H9 (cell line): ENCODE measurements around the gene GRAMD1B. TPM values are rescaled to one million over a fixed set of nuclear protein-coding genes. Genes with fewer than 3 reads are reported as not detected.

Experiments
- DNase-seq: peaks from one replicate; pipeline ENCODE4 v3.0.0-alpha.2; 2017
- H2AFZ ChIP-seq: one replicate; pipeline ENCODE4 v1.6.1; 2013; ENCODE audit warnings: mild to moderate bottlenecking, low read length, control low read depth, moderate library complexity
- H2AK5ac ChIP-seq: 2 replicates; pipeline ENCODE4 v1.6.1; 2013; ENCODE audit warnings: low read length, control low read depth, mixed read lengths; ENCODE audit not compliant: insufficient read length
- H2BK120ac ChIP-seq: one replicate; pipeline ENCODE4 v1.6.1; 2013; ENCODE audit warnings: low read depth, mild to moderate bottlenecking, low read length, control low read depth, inconsistent platforms; ENCODE audit not compliant: poor library complexity, severe bottlenecking
- H2BK12ac ChIP-seq: 2 replicates; pipeline ENCODE4 v1.6.1; 2013; ENCODE audit warnings: low read length, control low read depth, mixed read lengths, low read depth; ENCODE audit not compliant: insufficient read length
- H2BK15ac ChIP-seq: 2 replicates; pipeline ENCODE4 v1.6.1; 2013; ENCODE audit warnings: low read depth, low read length, control low read depth
- H2BK20ac ChIP-seq: one replicate; pipeline ENCODE4 v1.6.1; 2013; ENCODE audit warnings: low read depth, mild to moderate bottlenecking, low read length, control low read depth, inconsistent platforms; ENCODE audit not compliant: poor library complexity, severe bottlenecking
- H2BK5ac ChIP-seq: 2 replicates; pipeline ENCODE4 v1.6.1; 2013; ENCODE audit warnings: low read length, control low read depth, mixed read lengths; ENCODE audit not compliant: insufficient read length
- H3K14ac ChIP-seq: 2 replicates; pipeline ENCODE4 v1.6.1; 2013; ENCODE audit warnings: low read length, control low read depth; ENCODE audit not compliant: insufficient read depth
- H3K18ac ChIP-seq: 2 replicates; pipeline ENCODE4 v1.6.1; 2013; ENCODE audit warnings: low read depth, mild to moderate bottlenecking, mixed read lengths, low read length, control low read depth; ENCODE audit not compliant: insufficient read length
- H3K23ac ChIP-seq: 2 replicates; pipeline ENCODE4 v1.6.1; 2013; ENCODE audit warnings: low read length, control low read depth, mixed read lengths, low read depth; ENCODE audit not compliant: insufficient read length
- H3K23me2 ChIP-seq: 2 replicates; pipeline ENCODE4 v1.6.1; 2013; ENCODE audit warnings: low read depth, mild to moderate bottlenecking, mixed read lengths, low read length, control low read depth; ENCODE audit not compliant: insufficient read length, poor library complexity, severe bottlenecking
- H3K27ac ChIP-seq: 2 replicates; pipeline ENCODE4 v1.5.1; 2013; ENCODE audit warnings: low read length, control low read depth, mixed read lengths, low read depth; ENCODE audit not compliant: insufficient read length
- H3K27me3 ChIP-seq: 2 replicates; pipeline ENCODE4 v1.6.1; 2013; ENCODE audit warnings: low read length, control low read depth, inconsistent platforms; ENCODE audit not compliant: insufficient read depth
- H3K4ac ChIP-seq: 2 replicates; pipeline ENCODE4 v1.6.1; 2013; ENCODE audit warnings: low read depth, mild to moderate bottlenecking, control low read depth, inconsistent platforms, low read length, moderate library complexity
- H3K4me1 ChIP-seq: 2 replicates; pipeline ENCODE4 v1.6.1; 2013; ENCODE audit warnings: low read length, control low read depth, inconsistent platforms; ENCODE audit not compliant: insufficient read depth
- H3K4me2 ChIP-seq: 2 replicates; pipeline ENCODE4 v1.6.1; 2013; ENCODE audit warnings: low read length, control low read depth, mixed read lengths; ENCODE audit not compliant: insufficient read length, insufficient read depth
- H3K56ac ChIP-seq: 2 replicates; pipeline ENCODE4 v1.6.1; 2013; ENCODE audit warnings: low read depth, mild to moderate bottlenecking, mixed read lengths, low read length, control low read depth; ENCODE audit not compliant: insufficient read length
- H3K79me1 ChIP-seq: 2 replicates; pipeline ENCODE4 v1.6.1; 2013; ENCODE audit warnings: low read depth, mild to moderate bottlenecking, moderate library complexity, low read length, control low read depth, inconsistent platforms; ENCODE audit not compliant: insufficient read depth, poor library complexity, severe bottlenecking
- H3K79me2 ChIP-seq: 2 replicates; pipeline ENCODE4 v1.6.1; 2013; ENCODE audit warnings: low read length, control low read depth, inconsistent platforms; ENCODE audit not compliant: insufficient read depth
- H3K9ac ChIP-seq: 2 replicates; pipeline ENCODE4 v1.6.1; 2013; ENCODE audit warnings: low read length, control low read depth, mixed read lengths; ENCODE audit not compliant: insufficient read length; ENCODE audit errors: extremely low read depth
- H3K9me3 ChIP-seq: one replicate; pipeline ENCODE4 v1.6.1; 2013; ENCODE audit warnings: low read depth, low read length, inconsistent platforms; ENCODE audit not compliant: control insufficient read depth
- H3T11ph ChIP-seq: one replicate; pipeline ENCODE4 v1.6.1; 2013; ENCODE audit warnings: mild to moderate bottlenecking, low read length, control low read depth, inconsistent platforms
- H4K20me1 ChIP-seq: one replicate; pipeline ENCODE4 v1.6.1; 2013; ENCODE audit not compliant: control insufficient read depth, insufficient read length, insufficient read depth
- H4K5ac ChIP-seq: 2 replicates; pipeline ENCODE4 v1.6.1; 2013; ENCODE audit warnings: low read depth, mild to moderate bottlenecking, mixed read lengths, low read length, control low read depth; ENCODE audit not compliant: insufficient read length
- H4K8ac ChIP-seq: replicated peaks from 2 replicates; pipeline ENCODE4 v1.6.1; 2013; ENCODE audit warnings: low read length, control low read depth, mixed read lengths, low read depth; ENCODE audit not compliant: insufficient read length
- H4K91ac ChIP-seq: 2 replicates; pipeline ENCODE4 v1.6.1; 2013; ENCODE audit warnings: low read depth, mild to moderate bottlenecking, moderate library complexity, mixed read lengths, low read length, control low read depth; ENCODE audit not compliant: insufficient read length
- H3K27ac Mint-ChIP-seq, 3 experiments: 2 replicates in 2 of 3; 3 replicates in 1 of 3; pipeline ENCODE4 v1.8.0; 2020 to 2021; ENCODE audit warnings: mixed read lengths in 3 of 3, mild to moderate bottlenecking in 1 of 3, moderate library complexity in 1 of 3
- H3K27me3 Mint-ChIP-seq: 2 replicates; pipeline ENCODE4 v1.8.0; 2021; ENCODE audit warnings: low read depth, mild to moderate bottlenecking, moderate library complexity, mixed read lengths
- H3K36me3 Mint-ChIP-seq, 3 experiments: 2 replicates in 2 of 3; 3 replicates in 1 of 3; pipeline ENCODE4 v1.8.0; 2020 to 2021; ENCODE audit warnings: low read depth in 3 of 3, mixed read lengths in 3 of 3; ENCODE audit not compliant: insufficient read depth in 1 of 3
- H3K4me1 Mint-ChIP-seq, 2 experiments: 2 replicates each; pipeline ENCODE4 v1.8.0; 2020; ENCODE audit warnings: mixed read lengths in 2 of 2
- H3K4me3 Mint-ChIP-seq, 2 experiments: 2 replicates in 1 of 2; 3 replicates in 1 of 2; pipeline ENCODE4 v1.8.0; 2020 to 2021; ENCODE audit warnings: mild to moderate bottlenecking in 2 of 2, mixed read lengths in 2 of 2, moderate library complexity in 1 of 2
- H3K9me3 Mint-ChIP-seq, 2 experiments: 2 replicates in 1 of 2; 3 replicates in 1 of 2; pipeline ENCODE4 v1.8.0; 2020; ENCODE audit warnings: mild to moderate bottlenecking in 2 of 2, mixed read lengths in 2 of 2, moderate library complexity in 1 of 2
- CTCF ChIP-seq: fragments of 200-600 bp; sonication (generic); conservative IDR thresholded peaks from 3 replicates; pipeline ENCODE4 v1.8.0; 2021; ENCODE audit warnings: antibody characterized with exemption, mild to moderate bottlenecking
- WGBS: extraction: QIAGEN DNeasy Blood & Tissue Kit; methylation state at CpG from one replicate; pipeline ENCODE4 v1.1.7; 2013; ENCODE audit warnings: missing lambda C conversion rate, low lambda C conversion rate, mixed read lengths; ENCODE audit not compliant: insufficient read length; ENCODE audit errors: extremely low coverage; 5-methylcytosine and 5-hydroxymethylcytosine counted together
- total RNA-seq: library from RNA; stranded (reverse); gene quantifications from 2 replicates; pipeline ENCODE4 v1.2.1, GENCODE V29; 2021

Gene GRAMD1B
- total RNA-seq, 1 experiment from 2014 or later, result 25.9 TPM

- H3K27ac Mint-ChIP-seq, result no peak overlapping the region
- H3K27me3 Mint-ChIP-seq, result no peaks in the 10 kb centered on the region
- Histone ChIP-seq H3T11ph (no peak overlapping the region), H3K56ac (no peak overlapping the region), H3K27me3 (no peaks in the 10 kb centered on the region), H3K4me2 (no peak overlapping the region), H4K91ac (no peak overlapping the region), H3K14ac (no peak overlapping the region), H2BK15ac (no peak overlapping the region), H2BK20ac (no peak overlapping the region), H2BK5ac (no peak overlapping the region), H2AK5ac (no peak overlapping the region), H3K4ac (no peak overlapping the region), H3K9me3 (no peaks in the 10 kb centered on the region), H3K23ac (no peak overlapping the region), H3K18ac (no peak overlapping the region), H3K4me1 (peaks cover 11% of the 10 kb centered on the region; the same call in 1 of the 2 replicates), H2AFZ (no peak overlapping the region), H2BK120ac (no peak overlapping the region), H4K20me1 (no peaks in the 10 kb centered on the region), H3K23me2 (no peaks in the 10 kb centered on the region), H3K79me1 (no peaks in the 10 kb centered on the region), H2BK12ac (no peak overlapping the region), H3K79me2 (no peaks in the 10 kb centered on the region), H4K8ac (no peak overlapping the region), H3K9ac (no peak overlapping the region), H3K27ac (no peak overlapping the region), H4K5ac (no peak overlapping the region)
- TF ChIP-seq CTCF, result no peak
- H3K4me3 Mint-ChIP-seq, result no peak overlapping the region
- no peak for DNase-seq
- H3K36me3 Mint-ChIP-seq, result no peaks in the 10 kb centered on the region
- peaks cover 42 to 47% of the 10 kb centered on the region in 2 experiments for H3K4me1 Mint-ChIP-seq
- no CpG with 5 or more reads among the region's 3 CpGs for WGBS
- no peaks in the 10 kb centered on the region for H3K9me3 Mint-ChIP-seq
These were observed 61.2 kb downstream of the GRAMD1B start for GRCh38 chr11:123491241-123491640.
